Activated T-helper 1 cell treated with Interleukin-2 at 50 U/mL for 16 hours (primary cell): ENCODE results near the gene ORC6.

Source experiments
- DNase-seq: peaks from one replicate; pipeline ENCODE4 v3.0.0-alpha.2; 2020; ENCODE audit warnings: low read depth

ORC6 gene

DNA sequence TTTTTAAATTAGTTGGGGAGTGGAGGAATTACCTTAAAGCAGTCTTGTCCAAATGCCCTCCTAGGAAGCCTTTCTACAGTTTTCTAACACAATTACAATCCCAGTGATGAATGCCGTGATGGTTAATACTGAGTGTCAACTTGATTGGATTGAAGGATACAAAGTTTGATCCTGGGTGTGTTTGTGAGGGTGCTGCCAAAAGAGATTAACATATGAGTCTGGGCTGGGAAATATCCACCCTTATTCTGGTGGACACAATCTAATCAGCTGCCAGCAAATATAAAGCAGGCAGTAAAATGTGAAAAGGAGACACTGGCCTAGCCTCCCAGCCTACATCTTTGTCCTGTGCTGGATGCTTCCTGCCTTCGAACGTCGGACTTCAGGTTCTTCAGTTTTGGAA, 12.2 kb downstream of the ORC6 start:
- DNase-seq = no peak

DNA sequence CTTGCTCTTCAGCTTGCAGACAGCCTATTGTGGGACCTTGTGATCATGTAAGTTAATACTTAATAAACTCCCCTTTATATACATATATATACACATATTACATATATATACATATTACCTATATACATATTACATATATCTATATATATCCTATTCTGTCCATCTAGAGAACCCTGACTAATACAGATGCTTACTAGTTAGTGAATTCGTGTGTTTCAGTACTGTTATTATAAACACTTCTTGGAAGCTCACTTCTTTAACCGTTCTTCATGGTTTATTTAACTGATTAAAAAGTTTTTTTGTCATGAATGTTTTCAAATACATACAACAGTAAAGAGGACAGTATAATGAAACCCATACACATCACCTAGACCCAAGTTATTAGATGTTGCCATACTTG, 12.6 kb downstream of the ORC6 start:
- no peak for DNase-seq

DNA sequence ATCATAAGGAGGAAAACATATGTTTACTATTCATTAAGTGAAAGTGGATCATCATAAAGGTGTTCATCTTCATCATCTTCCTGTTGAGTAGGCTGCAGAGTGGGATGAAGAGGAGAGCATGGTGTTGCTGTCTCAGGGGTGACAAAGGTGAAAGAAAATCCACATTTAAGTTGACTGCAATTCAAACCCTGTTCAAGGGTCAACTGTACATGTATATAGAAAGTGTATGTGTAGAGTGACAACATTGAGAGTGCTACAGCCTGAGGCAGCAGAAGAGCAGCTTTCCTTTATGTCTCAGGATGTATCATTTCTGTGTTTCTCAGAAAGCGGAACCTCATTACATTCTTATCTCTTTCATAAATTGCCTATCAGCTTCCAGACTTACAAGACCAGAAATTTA, 17.2 kb downstream of the ORC6 start:
- no peak for DNase-seq

DNA sequence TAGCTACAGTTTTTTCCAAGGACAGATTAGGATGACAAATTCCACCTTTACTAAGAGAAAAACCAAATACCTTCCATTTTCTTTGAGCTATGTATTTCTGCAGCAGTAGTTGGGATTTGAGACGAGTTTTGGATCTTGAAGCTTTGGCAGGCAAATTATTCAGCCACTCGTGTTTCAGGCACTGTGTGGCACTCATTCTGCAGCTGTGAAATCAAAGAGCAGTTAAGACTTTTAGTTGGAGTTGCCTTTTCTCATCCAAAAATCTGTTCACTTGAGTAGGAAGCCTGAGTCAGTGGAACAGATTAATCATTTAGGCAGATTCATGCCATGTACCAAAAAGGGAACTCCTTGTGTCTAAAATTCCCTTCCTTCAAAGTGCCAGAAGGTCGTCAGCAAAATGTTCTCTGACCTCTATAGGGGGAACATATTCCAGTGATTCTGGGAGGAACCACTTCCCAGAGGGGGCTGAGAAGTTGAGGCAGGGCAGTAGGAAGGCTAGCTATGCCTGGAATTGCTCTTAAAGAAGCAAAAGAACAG, 20.1 kb downstream of the ORC6 start:
- no peak for DNase-seq

DNA sequence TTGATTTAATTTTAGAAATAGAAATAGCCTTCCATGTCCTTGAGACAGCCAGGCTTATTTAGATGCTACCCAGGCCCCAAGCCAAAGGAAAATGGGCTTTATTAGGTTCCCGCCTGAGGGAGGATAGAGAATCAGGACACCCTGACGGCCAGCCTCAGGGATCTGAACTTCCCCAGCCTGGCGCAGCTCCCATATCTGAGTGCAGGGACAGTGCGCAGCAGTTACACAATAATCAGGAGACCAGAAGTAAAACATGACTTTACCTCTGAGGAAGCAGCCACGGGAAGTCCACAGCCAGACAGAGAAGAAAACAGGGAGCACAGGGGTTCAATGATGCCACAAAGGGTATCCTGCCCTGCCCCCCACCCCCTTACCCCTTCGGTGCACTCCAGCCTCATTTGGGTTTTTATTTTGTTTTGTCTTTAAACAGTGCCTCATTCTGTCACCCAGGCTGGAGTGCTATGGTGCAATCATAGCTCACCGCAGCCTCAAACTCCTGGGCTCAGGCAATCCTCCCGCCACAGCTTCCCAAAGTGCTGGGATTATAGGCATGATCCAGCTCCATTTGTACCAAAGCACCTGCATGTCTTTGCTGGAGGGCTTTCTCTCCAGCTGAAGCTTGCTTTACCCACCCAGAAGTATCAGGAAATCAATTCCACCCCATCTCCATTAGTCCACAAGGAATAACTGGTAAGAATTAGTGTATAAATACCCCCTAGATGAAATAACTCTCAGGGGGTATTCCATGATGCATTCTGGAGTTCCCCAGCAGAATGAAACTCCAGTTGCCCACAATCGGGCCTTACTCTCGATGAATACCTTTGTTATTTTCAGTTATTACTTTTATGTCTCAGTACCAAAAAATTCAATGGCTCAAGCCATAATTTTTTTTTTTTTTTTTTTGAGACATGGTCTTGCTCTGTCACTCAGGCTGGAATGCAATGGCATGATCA, 21.9 kb downstream of the ORC6 start:
- no peak for DNase-seq

DNA sequence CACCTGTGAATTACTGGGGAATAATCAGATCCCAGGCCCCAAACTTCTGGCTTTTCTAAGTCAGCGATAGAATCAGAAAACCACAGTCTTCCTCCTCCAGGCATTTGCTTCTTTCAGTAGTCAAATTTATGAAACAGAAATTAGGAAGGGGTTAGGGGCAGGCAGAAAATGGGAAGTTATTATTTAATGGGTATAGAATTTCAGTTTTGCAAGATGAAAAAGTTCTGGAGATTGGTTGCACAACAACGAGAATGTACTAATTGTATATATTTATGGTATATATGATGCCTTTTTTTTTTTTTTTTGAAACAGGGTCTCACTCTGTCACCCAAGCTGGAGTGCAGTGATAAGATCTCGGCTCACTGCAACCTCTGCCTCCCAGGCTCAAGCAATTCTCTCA, 23.5 kb downstream of the ORC6 start:
- no peak for DNase-seq

DNA sequence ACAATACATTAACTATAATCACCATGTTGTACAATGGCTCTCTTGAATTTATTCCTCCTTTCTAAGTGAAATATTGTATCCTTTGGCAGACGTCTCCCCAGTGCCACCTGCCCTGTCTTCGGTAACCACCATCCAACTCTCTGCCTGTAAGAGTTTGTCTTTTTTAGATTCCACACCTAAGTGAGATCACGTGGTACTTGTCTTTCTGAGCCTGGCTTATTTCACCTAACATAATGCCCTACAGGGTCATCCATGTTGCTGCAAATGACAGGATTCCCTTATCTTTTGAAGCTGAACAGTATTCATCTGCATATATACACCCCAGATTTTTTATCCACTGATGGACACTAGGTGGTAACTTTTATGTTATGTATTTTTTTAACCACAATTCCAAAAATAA, 24.2 kb downstream of the ORC6 start:
- DNase-seq = no peak

DNA sequence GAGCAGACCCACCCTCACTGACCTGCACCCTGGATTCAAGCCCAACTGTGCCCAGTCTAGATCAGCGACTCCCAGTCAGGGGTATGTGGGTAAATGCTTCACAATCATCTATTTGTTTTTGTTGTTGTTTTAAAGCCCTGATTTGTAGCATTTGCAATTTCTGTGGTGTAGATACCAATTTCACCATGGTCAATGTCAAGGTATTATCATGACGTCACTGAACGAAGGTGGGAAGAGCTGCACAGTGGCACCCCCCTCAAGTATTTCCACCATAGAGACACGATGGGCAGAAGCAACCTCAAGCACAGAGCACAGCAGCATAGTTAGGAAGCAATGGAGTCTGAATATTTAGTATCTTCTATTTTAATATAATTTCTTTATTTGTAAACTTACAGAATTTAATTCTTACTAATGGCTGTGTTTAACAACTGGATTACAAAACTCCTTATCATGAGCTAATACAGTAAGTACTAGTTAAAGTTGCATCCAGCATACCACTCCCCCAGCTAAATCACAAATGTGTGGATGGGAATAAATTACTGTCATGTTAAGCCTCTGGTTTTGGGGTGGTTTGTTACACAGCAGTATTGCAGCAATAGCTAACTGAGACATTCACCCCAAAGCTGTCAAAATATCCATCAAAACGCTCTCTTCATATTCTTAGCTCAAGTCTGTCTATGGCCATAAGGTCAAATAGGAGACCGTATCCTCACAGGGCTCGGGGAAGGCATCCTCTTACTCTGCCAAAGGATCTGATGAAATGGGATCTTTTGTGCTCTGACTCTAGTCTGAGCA, 25.5 kb downstream of the ORC6 start:
- no peak for DNase-seq

DNA sequence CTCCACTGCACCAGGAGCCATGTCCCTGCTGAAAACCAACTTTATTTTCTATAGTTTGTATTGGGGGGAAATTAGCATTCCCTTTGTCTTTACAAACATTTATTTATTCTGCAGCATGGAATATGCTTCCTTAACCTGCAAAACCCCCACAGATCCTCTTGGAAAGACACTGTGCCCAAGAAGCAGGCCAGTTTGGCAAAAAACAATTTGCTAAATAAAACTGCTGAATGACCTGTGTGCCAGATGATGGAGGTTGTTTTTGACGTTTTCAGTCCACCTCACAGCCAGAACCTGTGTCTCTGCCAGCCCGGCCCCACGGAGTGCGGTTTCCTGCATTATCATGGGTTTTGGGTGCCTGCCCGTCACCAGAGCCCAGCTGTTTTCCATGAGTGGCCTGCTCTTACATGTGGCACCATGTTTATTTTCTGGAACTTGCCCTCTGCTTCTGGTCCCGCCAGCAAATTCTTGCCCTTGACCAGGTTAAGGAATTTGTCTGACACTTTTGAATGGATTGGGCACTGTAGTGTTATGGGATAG, 26.4 kb downstream of the ORC6 start:
- DNase-seq = no peak

DNA sequence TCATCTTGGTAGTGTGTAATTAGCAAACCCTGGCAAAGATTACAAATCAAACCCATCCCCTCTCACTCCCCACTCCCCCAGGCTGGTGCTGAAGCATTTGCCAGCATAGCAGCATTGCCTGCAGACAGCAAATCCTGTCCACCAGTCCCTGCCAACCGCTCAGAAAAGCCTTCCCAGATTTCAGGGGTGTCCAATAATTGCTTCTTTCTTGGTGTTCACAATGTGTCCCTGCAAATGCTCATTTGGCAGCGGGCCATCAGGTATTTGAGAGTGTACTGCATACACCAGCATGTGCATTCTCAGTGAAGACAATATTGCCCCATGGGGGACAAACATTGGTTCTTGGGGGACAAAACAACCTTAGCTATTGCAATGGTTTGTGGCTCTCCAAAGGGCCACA, 28.2 kb downstream of the ORC6 start:
- DNase-seq = no peak

DNA sequence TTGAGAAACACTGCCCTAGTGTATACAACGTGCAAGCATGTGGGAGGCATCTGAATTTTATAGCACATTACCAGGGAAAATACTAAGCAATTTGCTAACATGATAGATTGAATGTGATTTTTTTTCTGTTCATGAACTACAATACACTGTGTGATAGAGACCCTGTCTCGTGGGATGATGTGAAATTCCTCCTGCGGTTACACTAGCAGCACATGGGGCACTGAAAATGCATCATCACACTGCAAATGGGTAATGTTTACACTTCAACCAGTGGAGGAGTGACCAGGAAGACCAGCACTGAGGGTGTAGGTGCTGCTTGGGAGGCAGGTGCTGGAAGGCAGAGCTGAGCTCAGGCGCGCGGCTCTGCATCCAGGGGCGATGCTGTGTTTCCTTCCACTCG, 28.8 kb downstream of the ORC6 start:
- no peak for DNase-seq

DNA sequence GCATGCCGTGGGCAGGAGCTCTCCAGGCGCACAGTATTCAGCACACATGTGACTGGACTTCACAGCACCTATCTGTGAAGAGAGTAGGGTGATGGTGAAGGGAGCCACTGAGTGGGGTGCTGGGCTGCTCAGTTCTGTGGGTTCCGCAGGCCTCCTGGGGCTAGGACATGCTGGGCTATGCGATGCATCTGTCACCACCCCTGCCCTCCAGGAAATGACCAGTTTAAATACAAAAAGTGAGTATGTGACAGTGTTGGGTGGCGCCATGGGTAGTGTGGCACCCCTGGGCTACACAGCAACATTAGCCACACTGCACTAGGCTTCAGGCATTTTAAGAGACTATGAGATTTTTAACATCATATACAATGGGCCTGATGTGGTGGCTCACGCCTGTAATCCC, 30.1 kb downstream of the ORC6 start:
- no peak for DNase-seq

DNA sequence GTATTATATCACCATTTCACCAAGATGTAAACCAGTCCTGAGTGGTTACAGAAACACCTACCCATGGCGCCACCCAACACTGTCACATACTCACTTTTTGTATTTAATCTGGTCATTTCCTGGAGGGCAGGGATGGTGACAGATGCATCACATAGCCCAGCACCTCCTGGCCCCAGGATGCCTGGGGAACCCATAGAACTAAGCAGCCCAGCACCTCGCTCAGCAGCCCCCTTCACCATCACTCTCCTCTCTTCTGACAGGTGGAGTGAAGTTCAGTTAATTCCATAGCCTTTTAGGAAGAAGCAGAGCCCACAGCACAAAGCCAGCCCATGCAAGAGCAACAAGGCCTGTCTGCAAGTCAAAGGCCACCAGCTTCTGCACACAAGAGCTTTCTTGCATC, 31.2 kb downstream of the ORC6 start:
- no peak for DNase-seq

DNA sequence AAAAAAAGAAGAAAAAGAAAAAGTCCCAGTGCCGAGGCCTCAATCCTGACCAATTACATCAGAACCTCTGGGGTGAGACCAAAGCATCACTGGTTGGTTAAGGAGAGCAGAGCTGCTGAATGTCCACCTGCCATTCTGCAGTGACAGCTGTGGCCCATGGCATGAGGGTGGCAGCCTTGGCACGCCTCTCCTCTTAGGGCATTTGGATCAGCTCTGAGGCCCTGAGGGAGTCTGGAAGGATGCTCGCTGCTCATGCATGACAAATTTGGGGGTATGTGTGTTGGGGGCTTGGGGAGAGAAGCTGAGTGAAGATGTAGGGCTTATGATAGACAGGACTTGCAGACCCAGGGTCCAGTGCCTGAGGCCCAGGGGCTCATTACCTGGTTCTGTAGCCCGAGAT, 32.4 kb downstream of the ORC6 start:
- DNase-seq = no peak

DNA sequence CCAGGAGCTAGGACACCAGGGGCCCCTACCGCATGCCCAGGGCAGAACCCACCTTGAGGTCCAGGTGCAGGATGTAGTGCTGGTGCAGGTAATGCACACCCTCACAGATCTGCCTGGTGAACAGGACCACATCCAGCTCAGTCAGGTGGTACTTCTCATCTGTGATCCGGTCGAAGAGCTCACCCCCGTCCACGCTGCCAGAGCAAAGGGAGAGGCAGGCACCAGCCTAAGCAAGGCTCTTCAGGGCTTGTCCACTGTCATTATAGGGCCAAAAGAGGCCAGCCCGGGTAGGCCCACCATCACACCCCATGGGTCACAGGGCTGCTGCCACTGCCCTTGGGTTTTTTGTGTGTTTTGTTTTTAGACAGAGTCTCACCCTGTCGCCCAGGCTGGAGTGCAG, 37.7 kb downstream of the ORC6 start:
- no peak for DNase-seq

DNA sequence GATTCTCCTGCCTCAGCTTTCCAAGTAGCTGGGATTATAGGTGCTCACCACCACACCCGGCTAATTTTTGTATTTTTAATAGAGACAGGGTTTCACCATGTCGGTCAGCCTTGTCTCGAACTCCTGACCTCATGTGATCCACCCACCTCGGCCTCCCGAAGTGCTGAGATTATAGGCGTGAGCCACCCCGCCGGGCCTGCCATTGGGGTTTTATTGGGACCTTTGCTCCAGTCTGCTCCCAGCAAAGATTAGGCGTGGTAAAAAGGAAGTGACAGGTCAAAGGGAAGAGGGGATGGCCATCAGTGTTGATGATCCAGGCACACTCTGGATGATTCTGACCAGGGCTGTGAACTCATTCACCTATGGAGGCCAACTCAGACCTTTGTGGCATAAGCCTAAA, 38.2 kb downstream of the ORC6 start:
- no peak for DNase-seq

DNA sequence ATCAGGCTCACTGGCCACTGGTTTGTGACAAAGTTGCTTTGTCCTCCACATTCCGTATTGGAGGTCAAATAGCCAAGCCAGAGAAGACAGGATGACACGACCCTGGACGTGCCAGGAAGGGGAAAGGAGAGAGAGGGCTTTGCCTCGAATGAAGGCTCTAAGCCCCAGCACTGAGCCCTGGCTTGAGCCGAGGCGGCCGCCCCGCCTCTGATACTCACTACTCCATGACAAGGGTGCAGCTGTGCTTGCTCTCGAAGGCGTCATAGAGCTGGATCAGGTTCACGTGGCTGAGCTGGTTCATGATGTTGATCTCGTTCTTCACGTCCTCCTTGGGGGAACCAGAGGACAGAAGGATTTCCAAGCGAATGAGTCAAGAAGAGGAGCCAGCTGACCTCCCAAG, 39.3 kb downstream of the ORC6 start:
- no peak for DNase-seq

DNA sequence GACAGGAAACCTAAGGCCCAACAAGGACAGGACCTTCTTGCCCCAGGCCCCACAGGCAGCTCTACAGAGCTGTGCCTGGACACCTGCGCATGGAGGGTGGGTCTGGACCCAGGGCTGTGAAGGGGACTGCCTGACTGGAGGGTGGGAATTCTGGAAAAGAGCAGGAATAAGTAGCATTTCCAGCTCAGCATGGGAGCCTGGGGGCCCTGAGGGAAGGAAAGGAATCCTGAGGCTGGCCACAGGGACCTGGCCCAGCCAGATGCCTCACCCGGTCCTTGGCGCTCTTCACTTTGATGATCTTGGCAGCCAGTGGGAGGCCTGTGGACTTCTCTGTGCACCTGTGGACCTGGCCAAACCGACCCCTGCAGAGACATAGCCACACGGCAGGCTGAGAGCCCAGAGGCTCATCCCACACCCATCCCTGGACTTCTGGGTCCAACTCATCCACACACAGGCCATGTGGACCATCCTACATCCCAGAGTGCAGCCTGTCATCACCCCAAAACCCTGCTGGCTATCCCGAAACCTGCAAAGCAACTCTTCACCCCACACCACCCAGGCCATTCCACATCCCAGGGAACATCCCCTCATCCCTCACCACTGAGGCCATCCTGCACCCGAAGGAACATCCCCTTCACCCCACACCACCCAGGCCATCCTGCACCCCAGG, 40.0 kb downstream of the ORC6 start:
- DNase-seq = no peak

DNA sequence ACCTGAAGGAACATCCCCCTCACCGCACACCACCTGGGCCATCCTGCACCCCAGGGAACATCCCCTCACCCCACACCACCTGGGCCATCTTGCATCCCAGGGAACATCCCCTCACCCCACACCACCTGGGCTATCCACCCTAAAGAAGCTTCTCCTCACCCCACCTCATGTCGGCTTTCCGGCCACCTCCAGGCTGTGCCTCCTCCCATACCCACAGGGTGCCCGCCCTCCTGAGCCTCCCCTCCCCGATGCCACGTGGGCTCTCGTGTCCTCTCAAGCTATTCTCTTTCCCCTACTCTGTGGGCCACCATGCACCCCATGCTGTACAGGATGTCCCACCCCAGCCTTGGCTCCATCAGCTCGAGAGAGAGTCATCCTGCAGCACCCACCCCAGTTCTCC, 40.7 kb downstream of the ORC6 start:
- DNase-seq = no peak

DNA sequence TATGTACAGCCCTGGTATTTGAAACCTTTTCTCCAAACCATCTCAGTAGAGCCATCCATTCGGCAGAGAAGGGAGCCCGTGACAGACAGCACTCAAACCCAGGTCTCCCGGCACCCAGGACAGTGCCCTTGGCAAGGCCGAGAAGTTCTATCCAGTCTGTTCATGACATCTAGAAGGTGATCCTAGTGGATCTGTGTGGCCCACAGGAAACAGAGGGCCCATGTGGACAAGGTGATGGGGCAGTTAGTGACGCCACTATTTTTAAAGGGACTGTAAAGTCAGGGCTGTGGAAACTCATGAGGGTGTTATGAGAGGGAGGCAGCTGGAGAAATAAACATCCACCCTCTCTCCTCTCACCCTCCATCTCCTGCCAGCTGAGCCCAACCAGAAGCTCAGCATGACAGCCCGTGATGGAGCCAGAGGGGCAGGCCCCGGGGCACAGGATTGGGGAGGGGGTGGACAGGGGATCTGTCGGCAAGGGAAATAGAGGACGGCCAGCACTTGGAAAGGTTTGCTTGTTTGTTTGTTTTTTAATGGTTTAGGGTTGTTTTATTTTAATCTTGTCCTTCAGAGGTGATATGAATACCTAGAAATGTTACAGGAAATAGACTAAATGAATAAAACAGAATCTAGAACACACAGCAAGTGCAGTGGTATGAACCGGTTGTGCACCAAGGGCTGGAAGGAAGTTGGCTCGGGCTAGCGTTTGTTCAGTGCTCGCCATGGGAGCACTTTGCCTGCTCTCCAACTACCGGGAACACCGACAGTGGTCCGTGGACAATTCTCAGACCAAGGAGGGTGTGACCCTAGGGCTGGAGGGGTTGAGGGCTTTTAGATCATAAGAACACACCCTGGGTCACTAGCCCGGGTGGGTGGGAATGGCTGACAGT, 41.6 kb downstream of the ORC6 start:
- no peak for DNase-seq
